Head of caudate nucleus (tissue), 42 donors: ENCODE measurements around the gene ENOX1.
"Not testable (repeated sequence)": the region's sequence is repeated elsewhere in the genome, so short reads cannot be mapped to it uniquely, and the experiment has no call there.

Source experiments
- DNase-seq, 42 donors: peaks; one replicate each; pipeline versions ENCODE4 v3.0.0 to v3.0.0-alpha.2; 2020 to 2021; ENCODE audit warnings: mixed read lengths in 7 of 42
- intact Hi-C: fragments of 100-400 bp; cut with DNase I; formaldehyde crosslinking; loops from one replicate; pipeline ENCODE4 v1.15.0; 2022

Gene ENOX1

DNA sequence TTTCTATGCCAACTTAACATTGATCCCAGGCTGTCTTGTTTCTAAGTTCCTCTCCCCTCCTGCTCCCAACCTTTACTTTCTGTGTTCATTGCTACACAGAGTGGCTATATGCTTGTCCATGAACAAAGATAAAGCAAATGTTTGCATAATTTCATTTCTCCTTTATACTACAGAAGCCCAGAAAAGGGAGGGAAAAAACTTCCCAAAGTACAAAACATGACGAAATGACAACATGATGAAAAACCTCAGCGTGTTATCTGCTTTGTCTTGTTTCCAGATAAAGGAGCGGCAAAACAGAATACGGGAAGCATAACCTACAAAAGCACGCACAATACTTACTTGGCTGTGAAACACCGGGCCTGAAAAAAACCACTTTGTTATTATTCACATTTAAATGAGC is 426.6 kb downstream of the ENOX1 start:
- DNase-seq, result no peak
- intact Hi-C loops, result no loop called here

- intact Hi-C loops, result no loop called here
- no peak for DNase-seq
These were observed 427.2 kb downstream of the ENOX1 start for GRCh38 chr13:43359536-43359935.

GRCh38 chr13:43357564-43357963 is 429.2 kb downstream of the ENOX1 start:
- DNase-seq, result no peak
- intact Hi-C loops, result no loop called here

GRCh38 chr13:43356567-43356966 is 430.2 kb downstream of the ENOX1 start:
- intact Hi-C loops, result no loop called here
- DNase-seq, result peak in 10 of 42 donors; percentile 14 to 56 (median 35)

DNA sequence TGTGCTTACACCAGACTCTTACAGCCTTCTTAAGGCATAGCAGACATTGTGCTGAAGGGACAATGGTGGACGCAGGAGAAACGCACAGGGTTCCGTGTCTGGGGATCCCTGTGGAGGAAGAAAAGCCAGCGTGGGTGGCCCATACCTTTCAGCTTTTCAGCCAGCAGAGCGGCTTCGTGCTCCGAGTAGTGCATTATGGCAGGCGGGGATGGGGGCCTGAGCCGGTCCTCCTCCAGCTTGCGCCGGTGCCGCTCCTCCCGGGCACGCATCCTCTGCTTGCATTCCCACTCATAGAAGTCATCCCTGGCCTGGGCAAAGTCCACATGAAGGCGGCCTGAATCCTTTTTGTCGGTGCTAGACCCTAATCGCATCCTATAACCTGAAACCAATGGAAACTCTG is 431.0 kb downstream of the ENOX1 start:
- intact Hi-C loops, result no loop called here
- no peak for DNase-seq

DNA sequence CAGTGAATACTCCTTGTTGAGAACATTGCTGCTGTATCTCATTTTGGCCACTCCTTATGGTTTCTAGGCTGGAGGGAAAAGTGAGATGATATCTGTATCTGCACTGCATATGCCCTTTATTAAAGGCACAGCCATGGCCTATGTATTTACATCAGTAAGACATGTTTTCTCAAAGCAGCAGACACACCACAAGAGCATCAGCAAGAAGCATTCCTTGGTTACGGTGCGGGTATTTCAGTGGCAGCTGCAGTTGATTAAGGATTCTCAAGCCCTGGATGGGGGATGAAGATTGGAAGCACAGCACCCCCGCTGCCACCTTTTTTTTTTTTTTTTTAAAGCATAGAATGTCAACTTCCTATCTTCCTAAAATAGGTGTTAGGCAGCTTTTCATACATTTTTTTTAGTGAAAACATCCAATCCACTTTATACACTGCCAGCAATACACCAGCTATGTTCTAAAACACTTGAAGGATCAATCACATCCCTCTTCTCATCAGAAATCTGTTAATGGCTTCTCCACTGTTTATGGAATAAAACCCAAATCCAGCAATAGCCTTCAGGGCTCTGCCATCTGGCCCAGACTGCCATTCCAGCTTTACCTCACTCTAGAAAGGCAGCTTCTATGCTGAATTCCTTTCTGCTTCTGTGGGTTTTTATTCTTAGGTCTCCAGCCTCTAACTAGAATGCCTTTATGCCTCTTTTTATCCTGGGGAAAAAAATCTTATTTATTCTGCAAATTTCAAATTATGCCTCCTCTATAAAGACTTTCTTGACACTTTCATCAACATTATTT is 432.4 kb downstream of the ENOX1 start:
- DNase-seq, result no peak
- intact Hi-C loops, result no loop called here

GRCh38 chr13:43353631-43354030 is 433.1 kb downstream of the ENOX1 start:
- intact Hi-C loops, result no loop called here
- no peak for DNase-seq

DNA sequence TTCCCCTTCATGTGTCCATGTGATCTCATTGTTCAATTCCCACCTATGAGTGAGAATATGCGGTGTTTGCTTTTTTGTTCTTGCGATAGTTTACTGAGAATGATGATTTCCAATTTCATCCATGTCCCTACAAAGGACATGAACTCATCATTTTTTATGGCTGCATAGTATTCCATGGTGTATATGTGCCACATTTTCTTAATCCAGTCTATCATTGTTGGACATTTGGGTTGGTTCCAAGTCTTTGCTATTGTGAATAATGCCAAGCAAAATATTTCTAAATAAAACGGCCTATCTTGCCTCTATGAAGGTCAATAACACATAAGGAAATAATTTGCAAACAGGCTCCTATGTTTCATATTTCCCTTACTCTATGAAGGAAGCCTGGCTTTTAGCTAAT is 435.2 kb downstream of the ENOX1 start:
- DNase-seq, intact Hi-C loops: not testable (repeated sequence)

DNA sequence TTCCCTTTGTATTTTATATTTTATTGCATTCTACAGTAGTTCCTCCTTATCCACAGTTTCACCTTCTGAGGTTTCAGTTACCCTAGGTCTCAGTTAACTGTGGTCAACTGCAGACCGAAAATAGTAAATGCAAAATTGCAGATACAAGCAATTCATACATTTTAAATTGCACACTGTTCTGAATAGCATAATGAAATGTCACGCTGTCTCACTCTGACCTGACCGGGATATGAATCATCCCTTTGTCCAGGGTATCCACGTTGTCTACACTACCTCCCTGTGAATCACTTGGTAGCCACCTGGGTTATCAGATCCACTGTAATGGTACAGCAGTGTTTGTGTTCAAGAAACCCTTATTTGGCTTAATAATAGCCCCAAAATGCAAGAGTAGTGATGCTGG is 438.4 kb downstream of the ENOX1 start:
- DNase-seq, result no peak
- intact Hi-C loops, result no loop called here

GRCh38 chr13:43347877-43348276 is 438.9 kb downstream of the ENOX1 start:
- intact Hi-C loops, result no loop called here
- no peak for DNase-seq

- intact Hi-C loops, result no loop called here
- no peak for DNase-seq
These were observed 440.3 kb downstream of the ENOX1 start for GRCh38 chr13:43346427-43346826.

DNA sequence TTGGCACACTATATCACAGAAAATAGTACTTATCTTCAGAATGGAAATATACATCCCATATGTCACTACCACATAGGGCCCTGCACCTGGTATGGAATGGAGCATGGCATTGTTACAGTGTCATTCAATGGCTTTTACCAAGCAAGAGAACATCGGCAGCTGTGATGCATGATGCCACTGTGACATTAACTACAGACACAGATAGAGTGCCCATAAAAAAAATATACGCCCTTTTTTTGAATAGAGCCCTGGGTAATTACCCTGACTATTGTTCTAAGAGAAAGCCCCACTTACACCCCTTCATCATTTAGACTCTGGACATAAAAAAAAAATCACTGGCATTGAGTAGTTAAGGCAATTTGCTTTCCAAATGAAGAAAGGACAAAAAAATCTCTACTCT is 443.1 kb downstream of the ENOX1 start:
- DNase-seq, result no peak
- intact Hi-C loops, result no loop called here

GRCh38 chr13:43339805-43340550 is 446.8 kb downstream of the ENOX1 start:
- DNase-seq, result no peak
- intact Hi-C loops, result no loop called here

GRCh38 chr13:43339145-43339804 is 447.5 kb downstream of the ENOX1 start:
- no peak for DNase-seq
- intact Hi-C loops, result no loop called here

- intact Hi-C loops, result no loop called here
- no peak for DNase-seq
These were observed 451.0 kb downstream of the ENOX1 start for GRCh38 chr13:43335764-43336163.

GRCh38 chr13:43333176-43333575 is 453.6 kb downstream of the ENOX1 start:
- DNase-seq, result no peak
- intact Hi-C loops, result no loop called here

GRCh38 chr13:43331672-43332071 is 455.1 kb downstream of the ENOX1 start:
- peak in 38 of 42 donors; percentile 20 to 86 (median 58) for DNase-seq
- intact Hi-C loops, result no loop called here

DNA sequence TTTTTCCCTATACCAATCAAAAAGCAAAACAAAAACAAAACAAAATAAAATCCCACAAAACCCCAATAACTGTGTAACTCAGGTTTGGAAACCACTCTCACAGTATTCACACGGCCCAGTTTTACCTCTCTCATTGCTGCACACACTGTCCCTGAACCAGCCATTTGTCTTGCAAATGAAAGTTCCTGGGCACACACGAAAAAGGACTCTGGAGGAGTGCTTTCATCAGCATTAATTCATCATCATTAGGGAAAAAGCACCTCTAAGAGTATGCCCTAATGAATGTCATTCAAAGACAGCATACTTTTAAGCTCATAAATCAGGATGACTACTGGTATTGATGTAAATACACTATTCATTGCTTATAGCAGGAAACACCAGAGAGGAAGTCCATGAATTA is 457.1 kb downstream of the ENOX1 start:
- DNase-seq, result no peak
- intact Hi-C loops, result no loop called here

GRCh38 chr13:43328907-43329306 is 457.9 kb downstream of the ENOX1 start:
- intact Hi-C loops, result no loop called here
- DNase-seq, result no peak

DNA sequence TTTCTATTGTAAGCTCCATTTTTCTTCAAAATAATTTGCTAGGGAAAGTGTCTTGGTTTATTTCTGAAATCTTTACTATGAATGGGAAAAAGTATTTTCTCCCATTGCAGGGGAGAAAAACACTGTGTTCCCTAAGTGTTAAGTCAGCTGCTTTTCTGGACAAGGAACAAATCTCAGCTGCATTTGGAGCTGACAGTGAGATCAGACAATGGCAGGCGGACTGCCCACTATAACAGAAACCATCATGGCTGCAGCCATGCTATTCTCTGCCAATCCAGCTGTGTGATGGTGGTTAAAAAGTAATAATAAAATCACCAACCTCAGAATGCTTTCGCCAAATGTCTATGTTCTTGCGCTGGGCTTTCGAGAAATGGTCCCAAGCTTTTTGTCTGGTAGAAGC is 460.7 kb downstream of the ENOX1 start:
- intact Hi-C loops, result no loop called here
- DNase-seq, result peak in 38 of 42 donors; percentile 21 to 86 (median 60)
